GM12873 (cell line): ENCODE results near the gene CDK13.

Experiments used
- CTCF ChIP-seq: IDR thresholded peaks from 2 replicates; pipeline ENCODE4 v1.5.1; 2012; ENCODE audit warnings: low read depth, mild to moderate bottlenecking, moderate library complexity, low read length, control low read depth; ENCODE audit not compliant: insufficient read depth; ENCODE audit errors: missing control alignments

The CDK13 gene

GRCh38 chr7:39919646-39920045 lies 30.4 kb upstream of the CDK13 start:
- no peak for TF ChIP-seq CTCF

GRCh38 chr7:39921506-39922175 lies 28.4 kb upstream of the CDK13 start:
- TF ChIP-seq CTCF, result no peak

- no peak for TF ChIP-seq CTCF
Measured at GRCh38 chr7:39922580-39922979, 27.5 kb upstream of the CDK13 start.

GRCh38 chr7:39923091-39923490 lies 27.0 kb upstream of the CDK13 start:
- TF ChIP-seq CTCF, result no peak

GRCh38 chr7:39924122-39924521 lies 25.9 kb upstream of the CDK13 start:
- no peak for TF ChIP-seq CTCF

GRCh38 chr7:39926111-39926510 lies 23.9 kb upstream of the CDK13 start:
- TF ChIP-seq CTCF, result no peak

- no peak for TF ChIP-seq CTCF
Measured at GRCh38 chr7:39927018-39927417, 23.0 kb upstream of the CDK13 start.
